K562 (cell line): ENCODE results near the gene CSTF2T. TPM values are rescaled to one million over a fixed set of nuclear protein-coding genes. Genes with fewer than 3 reads are reported as not detected.

Experiments
- ATAC-seq: fragments of 200-7000 bp; cut with Tn5 transposase; 3 replicates; pipeline ENCODE4 v1.9.1; 2020; ENCODE audit warnings: moderate library complexity
- BruUV-seq: library from RNA; stranded (reverse); fragments of 400-500 nt; replicated peaks from 2 replicates; lab custom pipeline; 2021; lab: Mats Ljungman, UMichigan
- CTCF ChIA-PET: fragments of 300-600 bp; formaldehyde crosslinking; extraction: SDS; loops from one replicate; lab custom pipeline; 2021; ENCODE audit warnings: low intra/inter-chr PET ratio; lab: Yijun Ruan, JAX
- POLR2A ChIA-PET: fragments of 300-600, 350-650 bp; sonication (Branson Sonifier 250); formaldehyde crosslinking; extraction: SDS; loops from one replicate; lab custom pipeline; 2021; ENCODE audit warnings: antibody characterized with exemption, inconsistent platforms; lab: Yijun Ruan, JAX
- DNase-seq, 4 experiments: peaks; one replicate each; pipeline versions ENCODE4 v3.0.0 to v3.0.0-alpha.2; 2011 to 2018; ENCODE audit warnings: low spot score in 3 of 4, mixed read lengths in 3 of 4; ENCODE audit errors: extremely low read depth in 1 of 4
- FAIRE-seq: peaks from 2 replicates; lab custom pipeline; 2011; peaks lifted over from hg19 to GRCh38; lab: Jason Lieb, UNC
- H2AFZ ChIP-seq: 2 replicates; pipeline ENCODE4 v1.6.0; 2011; ENCODE audit warnings: low read depth, low read length, control low read depth, inconsistent platforms
- H3K27ac ChIP-seq: fragments of 200-600 bp; 3 replicates; pipeline ENCODE4 v1.8.0; 2011; ENCODE audit warnings: low read depth, mild to moderate bottlenecking, control low read depth, inconsistent platforms, low read length, moderate library complexity, mixed read lengths; ENCODE audit errors: extremely low read depth
- H3K27me3 ChIP-seq, 2 experiments: fragments of 300-600 bp in 1 of 2; 2 replicates in 1 of 2; 3 replicates in 1 of 2; pipeline versions ENCODE4 v1.6.0 to v1.8.0; 2011; ENCODE audit warnings: inconsistent platforms in 2 of 2, low read length in 2 of 2, mild to moderate bottlenecking in 1 of 2, mixed read lengths in 1 of 2, moderate library complexity in 1 of 2; ENCODE audit not compliant: control insufficient read depth in 2 of 2, insufficient read depth in 2 of 2
- H3K36me3 ChIP-seq: fragments of 300-600 bp; 3 replicates; pipeline ENCODE4 v1.8.0; 2011; ENCODE audit warnings: mild to moderate bottlenecking, low read length, inconsistent platforms; ENCODE audit not compliant: control insufficient read depth, insufficient read depth
- H3K4me1 ChIP-seq, 2 experiments: fragments of 200-600 bp in 1 of 2; replicated peaks in 1 of 2; 2 replicates in 1 of 2; 3 replicates in 1 of 2; pipeline versions ENCODE4 v1.5.1 to v1.8.0; 2011; ENCODE audit warnings: inconsistent platforms in 2 of 2, low read length in 2 of 2, mild to moderate bottlenecking in 1 of 2, mixed read lengths in 1 of 2, moderate library complexity in 1 of 2; ENCODE audit not compliant: control insufficient read depth in 2 of 2, insufficient read depth in 2 of 2
- H3K4me2 ChIP-seq: 2 replicates; pipeline ENCODE4 v1.6.1; 2011; ENCODE audit warnings: low read length, control low read depth, inconsistent platforms, mixed read lengths; ENCODE audit not compliant: insufficient read depth
- H3K4me3 ChIP-seq: fragments of 200-600 bp; sonication (generic), shearing (Covaris generic); 2 replicates; pipeline ENCODE4 v1.5.1; 2016; ENCODE audit warnings: control low read depth, inconsistent platforms
- H3K79me2 ChIP-seq: fragments of 200-600 bp; 3 replicates; pipeline ENCODE4 v1.8.0; 2011; ENCODE audit warnings: low read length, inconsistent platforms; ENCODE audit not compliant: control insufficient read depth, insufficient read depth
- H3K9ac ChIP-seq, 2 experiments: 2 replicates each; pipeline versions ENCODE4 v1.6.0 to v1.6.1; 2011; ENCODE audit warnings: low read depth in 2 of 2, low read length in 2 of 2, control low read depth in 1 of 2, inconsistent platforms in 1 of 2, mild to moderate bottlenecking in 1 of 2, mixed read lengths in 1 of 2; ENCODE audit not compliant: insufficient read depth in 1 of 2
- H3K9me1 ChIP-seq: one replicate; pipeline ENCODE4 v1.6.0; 2011; ENCODE audit warnings: inconsistent platforms, mild to moderate bottlenecking, low read length, moderate library complexity; ENCODE audit not compliant: control insufficient read depth, insufficient read depth
- H3K9me3 ChIP-seq: replicated peaks from 2 replicates; pipeline ENCODE4 v1.5.1; 2011; ENCODE audit warnings: low read depth, low read length, inconsistent platforms; ENCODE audit not compliant: control insufficient read depth, insufficient read depth
- H4K20me1 ChIP-seq: replicated peaks from 2 replicates; pipeline ENCODE4 v1.6.1; 2011; ENCODE audit warnings: low read length, inconsistent platforms, mixed read lengths; ENCODE audit not compliant: control insufficient read depth, insufficient read depth
- CXXC5 ChIP-seq: fragments of 250-450 bp; sonication (Bioruptor Pico); IDR thresholded peaks from 2 replicates; pipeline ENCODE4 v1.8.0; 2022; ENCODE audit warnings: inconsistent platforms, mild to moderate bottlenecking, moderate library complexity
- DDX20 ChIP-seq: fragments of 450-650 bp; IDR thresholded peaks from 2 replicates; pipeline ENCODE4 v1.6.1; 2016; ENCODE audit warnings: missing genetic modification characterization, low read depth, mild to moderate bottlenecking, missing compliant biosample characterization, moderate library complexity
- FOSL1 ChIP-seq: fragments of 200-800 bp; sonication (Bioruptor generic); conservative IDR thresholded peaks from 2 replicates; pipeline ENCODE4 v1.6.1; 2016; ENCODE audit warnings: missing genetic modification characterization, missing compliant biosample characterization
- ILF3 ChIP-seq: fragments of 450-650 bp; IDR thresholded peaks from 2 replicates; pipeline ENCODE4 v1.6.1; 2018; ENCODE audit warnings: antibody characterized with exemption, mild to moderate bottlenecking, moderate library complexity, borderline replicate concordance
- KLF1 ChIP-seq: fragments of 450-650 bp; IDR thresholded peaks from 2 replicates; pipeline ENCODE4 v1.6.1; 2016; ENCODE audit warnings: missing genetic modification characterization, missing compliant biosample characterization
- PHF8 ChIP-seq: fragments of 200-600 bp; sonication (generic); IDR thresholded peaks from 2 replicates; pipeline ENCODE4 v1.6.1; 2012; ENCODE audit warnings: mixed run types, mild to moderate bottlenecking, inconsistent platforms, low read length, moderate library complexity, borderline replicate concordance
- RNF219 ChIP-seq: fragments of 250-450 bp; sonication (Bioruptor Pico); IDR thresholded peaks from 2 replicates; pipeline ENCODE4 v1.5.0; 2022; ENCODE audit warnings: mild to moderate bottlenecking
- YY1 ChIP-seq, 3 experiments: IDR thresholded peaks; 2 replicates each; pipeline ENCODE4 v1.6.1; 2011; ENCODE audit warnings: low read length in 2 of 3, mild to moderate bottlenecking in 2 of 3, moderate library complexity in 2 of 3, borderline replicate concordance in 1 of 3, control low read depth in 1 of 3, low read depth in 1 of 3; ENCODE audit not compliant: insufficient read depth in 3 of 3, insufficient replicate concordance in 2 of 3, control insufficient read depth in 1 of 3, insufficient read length in 1 of 3; ENCODE audit errors: extremely low read depth in 1 of 3
- ZNF354B ChIP-seq: fragments of 250-450 bp; sonication (Bioruptor Pico); IDR thresholded peaks from 2 replicates; pipeline ENCODE4 v1.4.0; 2020
- WGBS: fragments of 100-300 bp; shearing (Covaris generic); methylation state at CpG from one replicate; pipeline ENCODE4 v1.1.6; 2016; ENCODE audit warnings: low coverage, mixed read lengths; ENCODE audit not compliant: insufficient coverage; ENCODE audit errors: missing lambda C conversion rate; 5-methylcytosine and 5-hydroxymethylcytosine counted together
- in situ Hi-C: fragments of 300-500 bp; cut with MboI; formaldehyde crosslinking; loops from 4 replicates; pipeline ENCODE4 v1.15.0; 2018; ENCODE audit warnings: inconsistent platforms, mixed read lengths
- intact Hi-C: fragments of 100-400 bp; cut with micrococcal nuclease; formaldehyde crosslinking; loops from 2 replicates; pipeline ENCODE4 v1.14.2; 2022
- polyA plus RNA-seq, 8 experiments: library from polyadenylated mRNA; depleted of rRNA in 4 of 8; stranded (reverse) in 5 of 8; unstranded in 3 of 8; fragments of >200 nt; fragmentation: Nextera tagmentation in 2 of 8; fragmentation: Illumina TruSeq in 1 of 8; extraction: Ambion mirVana in 2 of 8; extraction: Trizol in 1 of 8; gene quantifications; 2 replicates each; pipeline versions ENCODE4 v1.2.1 to v1.2.3, GENCODE V29; 2011 to 2014; ENCODE audit warnings: inconsistent platforms in 1 of 8, missing spikeins in 1 of 8
- total RNA-seq, 7 experiments: library from RNA; depleted of rRNA in 6 of 7; stranded (reverse); fragments of >200 nt in 6 of 7; fragmentation: Illumina TruSeq in 2 of 7; extraction: Trizol in 2 of 7; gene quantifications; 2 replicates each; pipeline versions ENCODE4 v1.2.1 to v1.2.3, GENCODE V29; 2011 to 2021; ENCODE audit warnings: low replicate concordance in 1 of 7

CSTF2T gene
- total and polyA plus RNA-seq, 9 of the 15 experiments (the other 6 are each of a cell fraction or from before 2014, with no cell fraction given), result 10.3 to 32.4 (median 24.2) TPM

DNA sequence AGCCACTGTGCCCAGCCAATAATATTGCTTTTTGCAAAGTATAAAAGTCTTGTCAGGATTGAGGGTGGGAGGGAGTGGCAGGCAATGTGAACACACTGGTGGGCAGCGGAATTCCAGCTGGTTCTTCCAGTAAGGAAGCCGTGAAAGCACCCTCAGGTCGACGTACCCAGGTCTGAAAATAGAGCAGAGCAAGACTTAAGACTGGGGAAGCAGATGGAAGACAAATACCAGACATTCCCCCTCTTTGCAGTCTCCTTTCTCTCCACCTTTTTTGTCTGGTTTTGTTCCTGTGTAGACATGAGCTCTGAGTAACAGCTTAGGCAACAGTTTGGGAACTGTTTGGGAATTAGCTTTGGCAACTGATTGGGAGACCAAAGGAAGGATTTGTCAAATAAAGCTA is 17.6 kb upstream of the CSTF2T start:
- in situ Hi-C loops (no loop called here), intact Hi-C loops (no loop called here)
- ATAC-seq, result no peak
- no peaks in the 10 kb centered on the region for H4K20me1 ChIP-seq
- H2AFZ ChIP-seq, result no peak overlapping the region
- no peaks in the 10 kb centered on the region for H3K36me3 ChIP-seq
- H3K4me1 ChIP-seq, result no peaks in the 10 kb centered on the region
- no peak for DNase-seq
- no peaks in the 10 kb centered on the region for H3K27me3 ChIP-seq
- H3K9me1 ChIP-seq, result no peaks in the 10 kb centered on the region
- BruUV-seq, result no TSS peak
- WGBS, result 0% methylated on average over 4 of the region's 4 CpGs
- no peak for FAIRE-seq
- POLR2A ChIA-PET, result no interaction called here
- H3K9ac ChIP-seq, result no peak overlapping the region
- H3K27ac ChIP-seq, result no peak overlapping the region
- no peak overlapping the region for H3K4me3 ChIP-seq
- CTCF ChIA-PET, result no interaction called here
- no peaks in the 10 kb centered on the region for H3K79me2 ChIP-seq
- H3K9me3 ChIP-seq, result no peaks in the 10 kb centered on the region
- H3K4me2 ChIP-seq, result no peak overlapping the region
- no peak for TF ChIP-seq PHF8
- no peak for TF ChIP-seq ILF3
- TF ChIP-seq FOSL1 (tag), result no peak
- TF ChIP-seq DDX20 (tag), result no peak
- TF ChIP-seq KLF1 (tag), result no peak
- TF ChIP-seq CXXC5 (CRISPR knock-in tag), result no peak
- no peak for TF ChIP-seq RNF219 (CRISPR knock-in tag)
- no peak for TF ChIP-seq ZNF354B (CRISPR knock-in tag)
- no peak for TF ChIP-seq YY1 (IDR thresholded peaks at IDR 0.05; ENCODE audit: borderline replicate concordance in 1 of 3, control insufficient read depth in 1 of 3, extremely low read depth in 1 of 3, insufficient read depth in 3 of 3, insufficient read length in 1 of 3, insufficient replicate concordance in 2 of 3, low read depth in 1 of 3, low read length in 2 of 3)
